Lung microvascular endothelial cell (primary cell): ENCODE data around the gene SLC6A2. TPM values are rescaled to one million over a fixed set of nuclear protein-coding genes. Genes with fewer than 3 reads are reported as not detected.

Source experiments
- DNase-seq, 2 donors: peaks; one replicate each; pipeline versions ENCODE4 v3.0.0 to v3.0.0-alpha.2; 2010; ENCODE audit warnings: low read depth in 2 of 2
- total RNA-seq: library from RNA; depleted of rRNA; stranded (reverse); fragments of >200 nt; gene quantifications from 2 replicates; pipeline ENCODE4 v1.2.1, GENCODE V29; 2014

The SLC6A2 gene
- total RNA-seq, 1 donor from 2014 or later, result not detected

- no peak for DNase-seq
These were observed 8.4 kb upstream of the SLC6A2 start for GRCh38 chr16:55647343-55647742.

GRCh38 chr16:55647798-55648197 lies 8.0 kb upstream of the SLC6A2 start:
- no peak for DNase-seq

GRCh38 chr16:55651841-55652824 lies 3.7 kb upstream of the SLC6A2 start:
- no peak for DNase-seq

- no peak for DNase-seq
These were observed 2.7 kb upstream of the SLC6A2 start for GRCh38 chr16:55653106-55653505.

- DNase-seq, result no peak
These were observed 349 bp upstream of the SLC6A2 start for GRCh38 chr16:55655381-55655896.

- no peak for DNase-seq
These were observed 904 bp downstream of the SLC6A2 start for GRCh38 chr16:55656691-55657092.

- DNase-seq, result no peak
These were observed 1.8 kb downstream of the SLC6A2 start for GRCh38 chr16:55657616-55658015.

- no peak for DNase-seq
These were observed 3.2 kb downstream of the SLC6A2 start for GRCh38 chr16:55658898-55659420.

- no peak for DNase-seq
These were observed 4.2 kb downstream of the SLC6A2 start for GRCh38 chr16:55660026-55660425.

- DNase-seq, result no peak
These were observed 5.0 kb downstream of the SLC6A2 start for GRCh38 chr16:55660828-55661227.

- DNase-seq, result no peak
These were observed 6.3 kb downstream of the SLC6A2 start for GRCh38 chr16:55661941-55662643.

GRCh38 chr16:55662644-55663031 lies 6.8 kb downstream of the SLC6A2 start:
- no peak for DNase-seq

- no peak for DNase-seq
These were observed 7.4 kb downstream of the SLC6A2 start for GRCh38 chr16:55663225-55663624.

GRCh38 chr16:55663765-55664677 lies 8.2 kb downstream of the SLC6A2 start:
- DNase-seq, result no peak

- DNase-seq, result no peak
These were observed 9.1 kb downstream of the SLC6A2 start for GRCh38 chr16:55664786-55665407.

- no peak for DNase-seq
These were observed 9.7 kb downstream of the SLC6A2 start for GRCh38 chr16:55665511-55665910.

GRCh38 chr16:55666012-55666411 lies 10.2 kb downstream of the SLC6A2 start:
- DNase-seq, result no peak

GRCh38 chr16:55667753-55668152 lies 12.0 kb downstream of the SLC6A2 start:
- DNase-seq, result no peak

- peak; percentile 78 to 83 for DNase-seq
These were observed 12.8 kb downstream of the SLC6A2 start for GRCh38 chr16:55668340-55669281.
